Measurements from ENCODE around the gene PPIF.

Gene PPIF

DNA sequence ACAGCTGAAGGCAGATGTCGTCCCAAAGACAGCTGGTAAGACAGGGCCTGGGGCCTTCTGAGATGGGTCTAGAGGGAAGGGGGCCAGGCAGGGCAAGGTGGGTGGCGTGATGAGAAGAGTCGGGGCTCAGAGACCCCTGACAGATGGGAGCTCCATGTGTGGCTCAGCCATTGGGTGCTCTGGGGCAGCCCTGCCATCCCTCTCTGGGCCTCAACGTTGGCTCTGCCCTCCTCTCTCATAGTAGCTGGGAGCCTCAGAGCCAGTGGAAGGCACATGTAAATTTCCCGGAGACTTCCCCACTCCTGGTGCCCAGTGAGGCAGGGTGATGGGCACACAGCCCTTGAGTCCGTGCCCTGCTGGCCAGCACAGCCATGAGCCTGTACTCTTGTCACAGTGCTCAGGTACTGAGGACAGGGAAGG is 1.8 kb downstream of the PPIF start:
- ChIA-PET POLR2A (interaction anchor here (1.4 to 1.7 kb wide), 2 partner anchors 10 to 15 kb away, joined by 3 to 12 read pairs; no protein-coding TSS in a partner anchor), CTCF (interaction anchor here (0.8 to 8.0 kb wide), 7 partner anchors 8 to 139 kb away, joined by 3 to 111 read pairs (median 5); no protein-coding TSS in a partner anchor)
- H3K4me3 ChIP-seq (ENCODE audit: low read depth, low read length), result peak overlapping the region; percentile 86
- no peak for DNase-seq (ENCODE audit: low read depth, low spot score)
- TF ChIP-seq, protein P1, sequence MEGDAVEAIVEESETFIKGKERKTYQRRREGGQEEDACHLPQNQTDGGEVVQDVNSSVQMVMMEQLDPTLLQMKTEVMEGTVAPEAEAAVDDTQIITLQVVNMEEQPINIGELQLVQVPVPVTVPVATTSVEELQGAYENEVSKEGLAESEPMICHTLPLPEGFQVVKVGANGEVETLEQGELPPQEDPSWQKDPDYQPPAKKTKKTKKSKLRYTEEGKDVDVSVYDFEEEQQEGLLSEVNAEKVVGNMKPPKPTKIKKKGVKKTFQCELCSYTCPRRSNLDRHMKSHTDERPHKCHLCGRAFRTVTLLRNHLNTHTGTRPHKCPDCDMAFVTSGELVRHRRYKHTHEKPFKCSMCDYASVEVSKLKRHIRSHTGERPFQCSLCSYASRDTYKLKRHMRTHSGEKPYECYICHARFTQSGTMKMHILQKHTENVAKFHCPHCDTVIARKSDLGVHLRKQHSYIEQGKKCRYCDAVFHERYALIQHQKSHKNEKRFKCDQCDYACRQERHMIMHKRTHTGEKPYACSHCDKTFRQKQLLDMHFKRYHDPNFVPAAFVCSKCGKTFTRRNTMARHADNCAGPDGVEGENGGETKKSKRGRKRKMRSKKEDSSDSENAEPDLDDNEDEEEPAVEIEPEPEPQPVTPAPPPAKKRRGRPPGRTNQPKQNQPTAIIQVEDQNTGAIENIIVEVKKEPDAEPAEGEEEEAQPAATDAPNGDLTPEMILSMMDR (IDR thresholded peaks at IDR 0.05; ENCODE audit: insufficient read depth, low read length, missing control alignments), result no peak

DNA sequence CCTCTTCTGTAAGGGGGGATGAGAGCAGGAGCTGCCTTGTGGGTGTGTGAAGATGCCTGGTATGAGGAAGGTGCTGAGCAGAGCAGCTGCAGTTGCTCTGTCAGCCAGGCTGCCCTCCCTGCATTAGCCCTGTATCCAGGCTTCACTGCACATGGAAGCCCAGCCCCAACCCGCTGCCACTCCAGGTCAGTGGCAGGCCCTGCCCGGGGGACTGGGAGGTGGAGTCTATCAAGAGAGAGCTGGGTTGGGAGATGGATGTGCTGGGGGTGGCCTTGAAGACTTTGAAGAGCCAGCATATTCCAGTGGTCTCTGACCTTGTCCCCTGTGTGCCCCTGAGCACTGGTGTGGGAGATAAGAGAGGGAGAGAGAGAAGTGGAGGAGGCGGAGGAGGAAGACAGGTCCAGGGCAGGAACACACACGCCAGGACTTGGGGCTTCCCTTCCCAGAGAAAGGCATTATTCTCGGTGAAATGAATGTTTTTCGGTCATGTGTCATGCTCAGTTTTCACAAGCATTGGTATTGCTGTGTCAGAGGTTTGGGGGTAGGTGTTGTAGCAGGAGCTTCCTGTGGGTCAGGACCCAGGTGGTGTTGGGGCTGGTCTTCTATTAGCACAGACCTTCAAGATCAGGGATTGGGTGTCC is 2.6 kb downstream of the PPIF start:
- no peak overlapping the region for H3K4me3 ChIP-seq (ENCODE audit: low read depth, low read length)
- DNase-seq (ENCODE audit: low read depth, low spot score), result no peak
- TF ChIP-seq, protein P1 (IDR thresholded peaks at IDR 0.05; ENCODE audit: insufficient read depth, low read length, missing control alignments), result no peak
- POLR2A ChIA-PET, result no interaction called here
- CTCF ChIA-PET, result interaction anchor here (2.9 to 8.0 kb wide), 2 partner anchors 14 to 24 kb away, joined by 25 to 111 read pairs; no protein-coding TSS in a partner anchor

DNA sequence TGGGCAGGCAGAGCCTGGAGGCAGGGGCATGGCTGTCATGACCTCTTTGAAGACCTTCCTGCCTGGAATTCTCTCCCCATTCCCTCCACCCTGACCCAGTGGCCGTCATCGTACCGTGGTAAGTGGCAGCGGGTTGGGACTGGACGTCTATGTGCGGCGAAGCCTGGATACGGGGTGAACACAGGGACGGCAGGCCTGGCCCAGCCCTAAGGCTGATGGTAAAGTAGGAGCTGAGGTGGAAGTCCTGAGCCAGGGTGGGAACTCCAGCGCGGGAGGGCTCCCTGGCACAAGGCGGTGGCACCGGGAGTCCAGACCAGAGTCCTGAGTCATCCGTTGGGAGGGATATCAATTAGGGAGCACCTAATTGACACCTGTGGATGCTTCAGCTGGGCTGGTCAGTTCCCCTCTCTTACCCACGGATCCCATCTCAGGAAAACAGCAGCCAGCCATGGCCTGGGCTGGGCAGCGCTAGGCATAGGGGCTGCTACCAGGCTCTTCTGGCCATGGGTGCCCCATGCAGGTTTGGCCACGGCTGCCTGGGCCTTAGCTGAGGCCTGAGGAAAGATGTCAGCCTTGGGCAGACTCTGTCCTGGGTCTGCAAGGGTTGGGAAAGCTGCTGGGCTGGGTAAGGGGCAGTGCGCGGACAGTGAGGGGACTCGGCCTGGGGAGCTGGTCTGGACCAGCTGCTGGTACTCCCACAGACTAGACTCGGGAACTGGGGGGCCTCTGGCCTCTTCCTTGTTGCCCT is 3.3 kb downstream of the PPIF start:
- TF ChIP-seq, protein P1 (IDR thresholded peaks at IDR 0.05; ENCODE audit: insufficient read depth, low read length, missing control alignments), result no peak
- ChIA-PET CTCF (interaction anchor here (0.9 to 8.0 kb wide), 2 partner anchors 15 to 23 kb away, joined by 4 to 111 read pairs; no protein-coding TSS in a partner anchor), POLR2A (no interaction called here)
- no peak overlapping the region for H3K4me3 ChIP-seq (ENCODE audit: low read depth, low read length)
- DNase-seq (ENCODE audit: low read depth, low spot score), result no peak

DNA sequence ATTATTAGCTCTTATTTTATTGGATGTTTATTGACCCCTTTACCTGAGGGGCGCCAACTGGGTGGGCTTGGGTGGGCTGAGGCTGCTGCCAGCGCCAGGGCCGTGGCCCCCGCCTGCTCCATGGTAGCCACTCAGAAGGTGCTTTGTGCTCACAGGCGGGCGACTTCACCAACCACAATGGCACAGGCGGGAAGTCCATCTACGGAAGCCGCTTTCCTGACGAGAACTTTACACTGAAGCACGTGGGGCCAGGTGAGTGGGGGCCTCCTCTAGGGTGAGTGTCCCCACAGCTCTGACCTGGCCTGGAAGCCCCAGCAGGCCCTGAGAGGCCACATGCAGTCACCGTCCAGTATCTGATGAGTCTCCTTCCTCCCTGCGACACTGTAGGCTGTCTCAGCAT is 4.1 kb downstream of the PPIF start:
- POLR2A ChIA-PET, result no interaction called here
- DNase-seq (ENCODE audit: low read depth, low spot score), result no peak
- CTCF ChIA-PET, result interaction anchor here (0.9 kb wide), 1 partner anchor 22 kb away, joined by 4 read pairs; no protein-coding TSS in a partner anchor
- TF ChIP-seq, protein P1 (IDR thresholded peaks at IDR 0.05; ENCODE audit: insufficient read depth, low read length, missing control alignments), result no peak
- no peak overlapping the region for H3K4me3 ChIP-seq (ENCODE audit: low read depth, low read length)

DNA sequence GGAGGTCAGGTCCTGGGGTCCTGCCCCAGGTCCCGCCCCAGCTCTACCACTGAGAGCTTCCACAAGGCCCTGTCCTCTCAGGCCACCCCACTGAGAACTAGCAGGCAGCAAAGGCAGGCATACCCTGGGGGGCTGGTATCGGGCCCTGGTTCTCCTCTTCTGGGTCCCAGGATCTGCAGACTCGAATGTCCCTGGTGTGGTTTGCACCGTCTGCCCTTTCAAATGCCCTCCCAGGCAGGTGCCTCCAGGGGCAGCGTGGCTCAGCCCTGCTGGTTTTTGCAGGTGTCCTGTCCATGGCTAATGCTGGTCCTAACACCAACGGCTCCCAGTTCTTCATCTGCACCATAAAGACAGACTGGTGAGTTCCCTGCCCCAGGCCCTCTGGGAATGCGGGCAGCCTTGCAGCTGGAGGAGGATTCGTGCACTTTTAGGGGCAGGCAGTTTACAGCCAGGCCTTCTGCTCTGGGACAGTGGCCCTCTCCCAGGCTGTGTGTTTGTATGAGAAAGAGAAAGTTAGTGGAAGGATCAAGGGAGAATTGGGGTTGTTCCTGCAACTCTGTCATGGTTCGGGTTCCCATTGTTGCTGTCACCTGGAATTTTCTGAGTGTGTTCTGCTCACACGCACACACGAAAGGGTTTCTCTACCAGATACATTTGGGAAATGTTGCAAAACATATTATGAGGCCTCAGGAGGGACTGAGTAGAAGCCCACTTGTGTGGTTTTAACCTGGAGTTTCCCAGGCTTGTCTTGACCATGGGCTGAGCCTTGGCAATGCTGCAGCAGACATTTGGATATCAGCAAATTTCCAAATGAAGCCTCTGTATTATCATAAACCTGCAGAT is 5.0 kb downstream of the PPIF start:
- POLR2A ChIA-PET, result no interaction called here
- no peak for DNase-seq (ENCODE audit: low read depth, low spot score)
- TF ChIP-seq, protein P1 (IDR thresholded peaks at IDR 0.05; ENCODE audit: insufficient read depth, low read length, missing control alignments), result no peak
- H3K4me3 ChIP-seq (ENCODE audit: low read depth, low read length), result no peak overlapping the region
- CTCF ChIA-PET, result no interaction called here

Data from AG04449 (cell line).